ENCODE data around the gene UBE2G1. TPM values are rescaled to one million over a fixed set of nuclear protein-coding genes. Genes with fewer than 3 reads are reported as not detected.
A peak's percentile ranks its signal among the peaks of the same experiment; 100 is the strongest.
"Not testable (repeated sequence)": the region's sequence is repeated elsewhere in the genome, so short reads cannot be mapped to it uniquely, and the experiment has no call there.

Gene UBE2G1
- total RNA-seq, 2 donors from 2014 or later = 26.7 to 29.3 TPM

- DNase-seq (no peak), ATAC-seq (no peak)
- Histone ChIP-seq H3K4me1 (no peaks in the 10 kb centered on the region), H3K36me3 (replicated peaks in 1 of 2; ENCODE audit: insufficient read depth in 1 of 2, low read depth in 2 of 2) (no peaks in the 10 kb centered on the region), H3K27me3 (no peaks in the 10 kb centered on the region), H3K27ac (no peak overlapping the region), H3K4me3 (no peak overlapping the region), H3K9me3 (no peaks in the 10 kb centered on the region)
- 68 to 77% methylated on average over 7 of the region's 7 CpGs for WGBS, 2 donors
- intact Hi-C loops (cut with DNase I) = no loop called here
- TF ChIP-seq, protein P1, sequence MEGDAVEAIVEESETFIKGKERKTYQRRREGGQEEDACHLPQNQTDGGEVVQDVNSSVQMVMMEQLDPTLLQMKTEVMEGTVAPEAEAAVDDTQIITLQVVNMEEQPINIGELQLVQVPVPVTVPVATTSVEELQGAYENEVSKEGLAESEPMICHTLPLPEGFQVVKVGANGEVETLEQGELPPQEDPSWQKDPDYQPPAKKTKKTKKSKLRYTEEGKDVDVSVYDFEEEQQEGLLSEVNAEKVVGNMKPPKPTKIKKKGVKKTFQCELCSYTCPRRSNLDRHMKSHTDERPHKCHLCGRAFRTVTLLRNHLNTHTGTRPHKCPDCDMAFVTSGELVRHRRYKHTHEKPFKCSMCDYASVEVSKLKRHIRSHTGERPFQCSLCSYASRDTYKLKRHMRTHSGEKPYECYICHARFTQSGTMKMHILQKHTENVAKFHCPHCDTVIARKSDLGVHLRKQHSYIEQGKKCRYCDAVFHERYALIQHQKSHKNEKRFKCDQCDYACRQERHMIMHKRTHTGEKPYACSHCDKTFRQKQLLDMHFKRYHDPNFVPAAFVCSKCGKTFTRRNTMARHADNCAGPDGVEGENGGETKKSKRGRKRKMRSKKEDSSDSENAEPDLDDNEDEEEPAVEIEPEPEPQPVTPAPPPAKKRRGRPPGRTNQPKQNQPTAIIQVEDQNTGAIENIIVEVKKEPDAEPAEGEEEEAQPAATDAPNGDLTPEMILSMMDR (IDR thresholded peaks at IDR 0.05) = no peak
- TF ChIP-seq POLR2A (IDR thresholded peaks at IDR 0.05) = no peak
These were observed 8.7 kb upstream of the UBE2G1 start for GRCh38 chr17:4375039-4375748.

DNA sequence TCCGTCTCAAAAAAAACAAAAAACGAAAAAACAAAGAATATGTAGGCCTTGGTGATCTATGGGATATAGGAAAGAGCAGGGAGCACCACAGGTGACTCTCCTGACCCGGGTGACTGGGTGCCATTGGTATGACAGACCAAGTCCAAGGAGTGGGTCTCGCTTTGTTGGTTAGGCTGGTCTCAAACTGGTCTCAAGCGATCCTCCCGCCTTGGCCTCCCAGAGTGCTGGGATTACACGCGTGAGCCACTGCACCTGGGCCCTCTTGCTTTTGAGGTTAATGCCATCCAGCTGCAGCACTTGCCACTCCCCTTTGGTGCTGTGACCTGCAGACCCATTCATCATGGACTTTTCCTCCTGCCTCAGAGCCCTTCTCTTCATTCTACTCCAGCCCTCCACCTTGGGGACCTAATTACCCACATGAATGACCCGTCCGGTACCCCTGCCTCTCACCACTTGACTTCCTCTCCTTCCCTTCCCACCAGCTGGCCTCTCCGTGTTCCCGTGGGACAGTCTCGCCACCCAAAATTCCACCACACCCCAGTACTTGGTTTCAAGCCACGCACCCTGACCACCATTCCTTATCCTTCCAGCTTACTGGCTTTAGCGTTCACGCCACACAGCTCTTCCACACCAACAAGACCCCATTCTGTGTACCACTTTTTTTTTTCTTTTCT, 3.2 kb upstream of the UBE2G1 start:
- ATAC-seq (no peak), DNase-seq (no peak)
- Histone ChIP-seq H3K9me3 (no peaks in the 10 kb centered on the region), H3K4me3 (no peak overlapping the region), H3K36me3 (replicated peaks in 1 of 2; ENCODE audit: insufficient read depth in 1 of 2, low read depth in 2 of 2) (no peaks in the 10 kb centered on the region), H3K4me1 (peaks cover 6% of the 10 kb centered on the region), H3K27me3 (no peaks in the 10 kb centered on the region), H3K27ac (no peak overlapping the region)
- no peak for TF ChIP-seq POLR2A (IDR thresholded peaks at IDR 0.05)
- TF ChIP-seq, protein P1 (IDR thresholded peaks at IDR 0.05) = no peak
- intact Hi-C loops (cut with DNase I) = no loop called here
- WGBS, 2 donors = 84 to 90% methylated on average over 16 of the region's 16 CpGs

- 80 to 85% methylated on average over 4 to 5 of the region's 5 CpGs for WGBS, 2 donors
- Histone ChIP-seq H3K36me3 (replicated peaks in 1 of 2; ENCODE audit: insufficient read depth in 1 of 2, low read depth in 2 of 2) (no peaks in the 10 kb centered on the region), H3K9me3 (no peaks in the 10 kb centered on the region), H3K4me3 (no peak overlapping the region), H3K27me3 (no peaks in the 10 kb centered on the region), H3K27ac (no peak overlapping the region), H3K4me1 (peaks cover 18% of the 10 kb centered on the region)
- intact Hi-C loops (cut with DNase I) = no loop called here
- TF ChIP-seq, protein P1 (IDR thresholded peaks at IDR 0.05) = no peak
- TF ChIP-seq POLR2A (IDR thresholded peaks at IDR 0.05) = no peak
- DNase-seq (no peak), ATAC-seq (no peak)
These were observed 1.9 kb upstream of the UBE2G1 start for GRCh38 chr17:4368341-4368740.

- intact Hi-C loops (cut with DNase I); H3K9me3 ChIP-seq; DNase-seq; H3K4me3 ChIP-seq; ATAC-seq; H3K36me3 ChIP-seq (replicated peaks in 1 of 2; ENCODE audit: insufficient read depth in 1 of 2, low read depth in 2 of 2); H3K27me3 ChIP-seq: not testable (repeated sequence)
- H3K4me1 ChIP-seq = peaks cover 26% of the 10 kb centered on the region
- H3K27ac ChIP-seq = peak overlapping the region in 3 of 4 donors; percentile 95 to 99 (median 97)
- 96 to 97% methylated on average over 10 of the region's 10 CpGs for WGBS, 2 donors
These were observed 702 bp upstream of the UBE2G1 start for GRCh38 chr17:4367177-4367576.

GRCh38 chr17:4365628-4366326, 698 bp downstream of the UBE2G1 start:
- 0% methylated on average over 70 of the region's 82 CpGs; no CpG with 5 or more reads in 1 of the 2 donors for WGBS, 2 donors
- no peaks in the 10 kb centered on the region for H3K27me3 ChIP-seq
- TF ChIP-seq POLR2A (IDR thresholded peaks at IDR 0.05) = no peak
- TF ChIP-seq, protein P1 (IDR thresholded peaks at IDR 0.05) = no peak
- no peaks in the 10 kb centered on the region for H3K9me3 ChIP-seq
- peak; percentile 12 for ATAC-seq
- intact Hi-C loops (cut with DNase I) = no loop called here
- H3K4me1 ChIP-seq = peaks cover 29% of the 10 kb centered on the region
- peak overlapping the region; percentile 88 to 99 (median 96) for H3K27ac ChIP-seq
- H3K36me3 ChIP-seq (replicated peaks in 1 of 2; ENCODE audit: insufficient read depth in 1 of 2, low read depth in 2 of 2) = no peaks in the 10 kb centered on the region
- peak; percentile 34 to 61 (median 42) for DNase-seq
- H3K4me3 ChIP-seq = peak overlapping the region; percentile 81 to 99

All from body of pancreas (tissue), 4 donors.